ENCODE data around the gene SUSD3.

SUSD3 gene

DNA sequence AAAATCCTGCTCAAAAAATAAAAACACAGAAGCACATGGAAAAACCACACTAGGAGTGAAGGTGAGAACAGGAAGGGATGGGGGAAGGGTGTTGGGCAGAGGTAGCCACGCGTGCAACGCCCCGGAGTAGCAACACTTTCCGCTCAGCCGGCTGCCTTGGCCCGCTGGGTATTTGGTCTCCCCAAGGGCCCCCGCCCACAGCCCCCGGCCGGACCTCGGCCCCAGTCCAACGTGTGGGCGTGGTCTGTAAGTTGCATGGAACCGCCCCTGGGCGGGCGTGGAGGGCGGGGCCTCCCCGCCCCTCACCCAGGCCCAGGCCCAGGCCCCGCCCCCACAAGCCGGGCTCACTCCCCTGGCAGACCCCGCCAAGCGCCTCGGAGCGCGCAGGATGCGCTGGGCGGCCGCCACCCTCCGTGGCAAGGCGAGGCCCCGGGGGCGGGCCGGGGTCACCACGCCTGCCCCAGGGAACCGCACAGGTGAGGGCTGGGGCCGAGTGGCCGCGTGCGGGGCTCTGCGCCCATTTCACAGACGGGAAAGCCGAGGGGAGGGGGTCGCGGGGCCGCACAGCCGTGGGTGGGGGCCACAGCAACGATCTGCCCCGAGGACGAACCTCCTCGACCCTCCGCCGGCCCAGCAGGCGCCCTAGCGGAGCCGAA lies at the start of gene SUSD3:
Gene SUSD3 (plus strand): TSS at position 347 of the 656 bp plus-strand sequence. CDS start 42 bp downstream, at position 389.
- TF ChIP-seq, protein P1, sequence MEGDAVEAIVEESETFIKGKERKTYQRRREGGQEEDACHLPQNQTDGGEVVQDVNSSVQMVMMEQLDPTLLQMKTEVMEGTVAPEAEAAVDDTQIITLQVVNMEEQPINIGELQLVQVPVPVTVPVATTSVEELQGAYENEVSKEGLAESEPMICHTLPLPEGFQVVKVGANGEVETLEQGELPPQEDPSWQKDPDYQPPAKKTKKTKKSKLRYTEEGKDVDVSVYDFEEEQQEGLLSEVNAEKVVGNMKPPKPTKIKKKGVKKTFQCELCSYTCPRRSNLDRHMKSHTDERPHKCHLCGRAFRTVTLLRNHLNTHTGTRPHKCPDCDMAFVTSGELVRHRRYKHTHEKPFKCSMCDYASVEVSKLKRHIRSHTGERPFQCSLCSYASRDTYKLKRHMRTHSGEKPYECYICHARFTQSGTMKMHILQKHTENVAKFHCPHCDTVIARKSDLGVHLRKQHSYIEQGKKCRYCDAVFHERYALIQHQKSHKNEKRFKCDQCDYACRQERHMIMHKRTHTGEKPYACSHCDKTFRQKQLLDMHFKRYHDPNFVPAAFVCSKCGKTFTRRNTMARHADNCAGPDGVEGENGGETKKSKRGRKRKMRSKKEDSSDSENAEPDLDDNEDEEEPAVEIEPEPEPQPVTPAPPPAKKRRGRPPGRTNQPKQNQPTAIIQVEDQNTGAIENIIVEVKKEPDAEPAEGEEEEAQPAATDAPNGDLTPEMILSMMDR (IDR thresholded peaks at IDR 0.05), result no peak

DNA sequence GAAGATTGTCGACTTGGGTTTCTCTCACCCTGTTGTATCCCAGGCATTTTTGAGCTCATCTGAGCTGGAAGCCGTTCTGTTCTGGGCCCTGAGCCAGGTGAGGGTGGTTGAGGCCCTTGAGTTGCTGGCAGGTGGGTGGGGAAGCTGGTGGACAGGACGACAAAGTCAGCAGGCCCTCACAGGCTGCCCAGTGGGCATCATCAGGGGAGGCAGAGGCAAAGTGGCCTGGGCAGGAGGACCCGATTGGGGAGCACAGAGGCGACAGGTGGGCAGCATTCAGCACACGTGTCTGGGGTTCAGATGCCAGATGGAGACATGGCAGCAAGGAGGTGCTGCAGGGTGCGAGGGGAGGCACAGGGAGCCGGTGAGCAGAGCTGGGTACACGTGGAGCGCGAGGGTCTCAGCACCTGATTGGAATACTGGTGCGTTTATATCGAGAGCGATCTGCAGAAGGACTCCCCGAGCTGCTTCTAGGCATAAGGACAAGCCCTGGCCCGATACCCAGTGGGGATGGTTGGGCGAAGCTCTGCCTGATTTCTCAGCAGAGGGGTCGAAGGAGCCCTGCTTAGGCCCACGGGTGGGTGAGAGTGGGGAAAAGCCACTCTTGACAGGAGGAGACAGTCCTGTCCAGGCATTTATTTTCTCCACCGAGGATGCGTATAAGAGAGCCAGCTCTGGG lies 49.0 kb upstream of the SUSD3 start:
- TF ChIP-seq, protein P1 (IDR thresholded peaks at IDR 0.05), result no peak

DNA sequence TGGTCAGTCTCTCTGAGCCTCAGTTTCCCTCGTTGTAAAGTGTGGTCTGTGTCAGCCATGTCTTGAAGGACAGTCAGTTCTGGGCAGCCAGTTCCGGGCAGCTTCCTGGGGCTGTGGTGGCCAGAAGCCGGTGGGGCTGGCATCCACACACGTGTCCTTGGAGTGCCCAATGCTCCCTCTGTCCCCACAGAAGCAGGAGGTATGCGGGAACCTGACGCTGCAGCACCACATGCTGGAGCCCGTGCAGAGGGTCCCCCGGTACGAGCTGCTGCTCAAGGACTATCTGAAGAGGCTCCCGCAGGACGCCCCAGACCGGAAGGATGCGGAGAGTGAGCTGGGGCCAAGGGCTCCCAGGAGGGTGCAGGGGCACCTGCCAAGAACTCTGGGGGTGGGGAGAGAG lies 48.4 kb upstream of the SUSD3 start:
- TF ChIP-seq, protein P1 (IDR thresholded peaks at IDR 0.05), result no peak

DNA sequence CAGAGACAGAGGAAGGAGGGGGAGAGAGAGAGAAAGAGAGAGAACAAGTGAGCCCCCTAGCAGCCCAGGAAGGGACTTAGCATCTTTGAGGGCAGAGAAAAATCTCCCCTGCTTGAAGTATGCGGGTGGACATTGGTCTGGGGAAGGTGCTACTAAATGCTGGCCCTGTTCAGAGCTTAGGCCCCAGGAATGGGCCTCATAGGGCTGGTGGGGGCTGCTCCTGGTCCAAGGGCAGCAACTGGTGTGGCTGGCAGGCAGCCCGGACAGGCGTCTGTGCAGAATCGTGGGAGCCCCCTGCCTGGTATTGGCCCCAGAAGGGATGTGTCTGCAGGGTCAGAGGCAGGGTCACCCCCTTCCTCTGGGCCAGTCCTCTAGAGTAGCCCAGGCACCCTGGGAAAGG lies 47.8 kb upstream of the SUSD3 start:
- TF ChIP-seq, protein P1 (IDR thresholded peaks at IDR 0.05), result no peak

DNA sequence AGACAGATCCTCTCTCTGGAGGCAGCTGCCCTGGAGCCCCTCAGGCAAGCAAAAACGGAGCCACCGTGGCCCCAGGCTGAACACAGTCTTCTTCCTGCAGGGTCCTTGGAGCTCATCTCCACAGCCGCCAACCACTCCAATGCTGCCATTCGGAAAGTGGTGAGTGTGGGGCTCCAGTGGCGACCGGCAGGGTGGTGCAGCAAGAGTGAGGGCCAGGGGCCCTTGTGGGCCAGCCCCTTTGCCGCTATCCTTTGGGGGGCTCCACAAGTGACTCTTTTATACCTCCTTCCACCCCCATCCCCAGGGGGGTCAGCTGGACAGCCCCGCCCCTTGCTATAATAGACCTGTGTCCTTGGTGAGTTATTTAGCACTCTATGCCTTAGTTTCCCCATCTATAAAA lies 47.4 kb upstream of the SUSD3 start:
- TF ChIP-seq, protein P1 (IDR thresholded peaks at IDR 0.05), result no peak

DNA sequence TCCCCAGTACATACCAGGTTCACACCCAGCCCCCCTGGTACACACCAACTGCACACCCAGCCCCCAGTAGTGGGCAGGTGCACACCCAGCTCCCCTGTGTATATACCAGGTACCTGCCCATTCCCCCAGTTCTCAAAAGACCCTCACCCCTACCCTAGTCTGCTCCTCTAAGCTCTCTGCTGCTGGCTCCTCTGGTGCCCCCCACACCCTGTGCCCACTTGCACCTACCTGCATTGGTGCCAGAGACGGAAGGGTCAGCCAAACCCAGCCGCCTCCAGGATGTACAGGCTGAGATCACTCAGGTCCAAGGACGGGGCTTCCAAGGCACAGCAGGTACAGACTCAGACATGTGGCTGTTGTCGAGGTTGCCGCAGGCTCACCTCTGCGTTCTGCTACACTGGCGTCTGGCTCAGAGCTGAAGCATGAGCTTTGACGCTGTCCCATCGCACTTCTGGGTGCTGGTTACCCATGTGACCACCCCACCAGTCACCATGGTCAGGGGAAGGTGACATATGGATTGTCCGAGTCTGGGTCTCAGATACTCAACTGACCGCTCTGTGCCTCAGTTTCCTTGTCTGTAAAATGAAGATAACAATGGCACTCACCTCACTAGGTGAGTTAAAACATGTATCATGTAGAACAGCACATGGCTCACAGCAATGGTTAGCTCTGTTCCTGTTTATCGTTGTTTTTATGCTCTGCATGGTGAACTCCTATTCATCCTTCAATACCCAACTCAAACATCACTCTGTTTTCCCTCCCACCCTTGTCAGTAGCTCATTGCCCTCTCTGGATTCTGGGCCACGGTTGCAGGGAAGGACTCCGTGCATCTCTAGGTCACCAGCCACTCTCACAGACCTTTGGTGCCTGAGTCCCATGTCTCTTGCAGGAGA lies 45.3 kb upstream of the SUSD3 start:
- TF ChIP-seq, protein P1 (IDR thresholded peaks at IDR 0.05), result no peak

DNA sequence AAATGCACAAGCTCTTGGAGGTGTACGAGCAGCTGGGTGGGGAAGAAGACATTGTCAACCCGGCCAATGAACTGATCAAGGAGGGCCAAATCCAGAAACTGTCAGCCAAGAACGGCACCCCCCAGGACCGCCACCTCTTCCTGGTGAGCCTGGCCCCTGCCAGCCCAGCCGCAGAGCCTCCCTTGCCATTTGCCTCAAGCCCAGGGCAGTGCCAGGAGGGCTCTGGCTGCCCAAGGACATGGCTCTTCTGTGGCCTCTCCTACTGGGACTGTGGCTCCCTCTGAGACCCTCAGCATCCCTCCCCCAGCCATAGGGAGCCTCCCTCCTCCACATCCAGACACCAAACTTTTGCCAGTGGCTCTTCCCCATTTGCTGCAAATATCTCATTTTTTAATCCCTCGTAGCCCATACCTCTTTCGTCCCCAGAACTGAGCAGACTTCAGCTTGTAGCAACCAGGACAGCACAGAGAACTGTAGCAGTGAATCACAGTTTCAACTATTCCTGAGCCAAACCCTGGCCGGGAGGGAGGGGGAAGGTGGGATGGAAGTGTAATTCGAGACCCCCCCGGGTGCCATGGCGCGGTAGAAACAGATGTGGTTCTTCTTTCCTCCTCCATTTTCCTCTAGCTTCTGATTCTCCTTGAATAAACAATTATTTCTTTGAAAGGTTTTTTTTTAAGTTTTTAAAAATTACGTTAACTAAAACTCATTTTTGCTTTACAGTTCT lies 44.5 kb upstream of the SUSD3 start:
- TF ChIP-seq, protein P1 (IDR thresholded peaks at IDR 0.05), result no peak

All from LNCAP (cell line).